SK-N-MC (cell line): Measurements from ENCODE around the gene KHNYN.

Experiments used
- EZH2 ChIP-seq: fragments of 200-600 bp; sonication (generic); IDR thresholded peaks from one replicate; pipeline ENCODE4 v1.6.1; 2017; ENCODE audit warnings: antibody characterized with exemption
- FOXP2 ChIP-seq: optimal IDR thresholded peaks from 2 replicates; pipeline ENCODE3; 2011; ENCODE audit warnings: mild to moderate bottlenecking, moderate library complexity; ENCODE audit not compliant: insufficient read depth; ENCODE audit errors: extremely low read length, control extremely low read depth
- POLR2AphosphoS5 ChIP-seq: IDR thresholded peaks from 2 replicates; pipeline ENCODE4 v1.6.1; 2012; ENCODE audit warnings: mild to moderate bottlenecking, low read depth, low read length, borderline replicate concordance

DNA sequence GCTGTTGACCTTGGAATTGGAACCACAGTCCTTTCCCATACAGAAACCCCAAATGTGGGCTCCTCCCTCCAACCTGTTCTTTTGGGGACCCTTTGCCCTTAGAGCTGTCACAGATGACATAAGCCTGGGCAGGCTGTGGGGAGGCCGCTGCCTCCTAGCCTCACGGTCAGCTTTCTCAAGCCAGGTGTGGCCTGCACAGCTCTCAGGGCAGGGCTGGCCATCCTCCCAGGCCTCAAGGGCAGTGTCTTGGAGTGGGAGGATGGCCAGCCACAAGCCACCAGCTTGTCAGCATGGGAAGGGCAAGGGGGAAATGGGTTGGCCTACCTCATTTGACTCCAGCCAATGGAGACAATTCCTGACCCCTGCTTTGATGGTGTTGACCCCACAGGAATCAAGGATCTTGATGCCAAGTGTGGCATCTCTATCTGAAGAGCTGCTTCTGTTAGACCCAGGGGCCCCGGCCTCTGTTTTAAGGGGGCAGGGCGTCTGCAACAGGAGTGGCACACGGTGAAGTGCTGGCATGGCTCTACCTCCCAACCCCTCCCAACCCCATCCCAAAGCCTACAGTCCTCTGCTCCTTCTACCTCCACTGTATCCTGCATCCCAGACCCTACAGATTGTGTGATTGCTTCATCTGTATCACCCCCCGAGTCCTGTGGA, 11.8 kb upstream of the KHNYN start:
- no peak for TF ChIP-seq EZH2
- TF ChIP-seq POLR2AphosphoS5: no peak; the same call in 1 of the 2 replicates
- no peak for TF ChIP-seq FOXP2
